TTC549 (cell line): ENCODE data around the gene PTGS1.
A peak's percentile ranks its signal among the peaks of the same experiment; 100 is the strongest.
"Not testable (repeated sequence)": the region's sequence is repeated elsewhere in the genome, so short reads cannot be mapped to it uniquely, and the experiment has no call there.

Experiments
- FAIRE-seq: peaks from 2 replicates; lab custom pipeline; 2012; peaks lifted over from hg19 to GRCh38; lab: Jason Lieb, UNC

Gene PTGS1

DNA sequence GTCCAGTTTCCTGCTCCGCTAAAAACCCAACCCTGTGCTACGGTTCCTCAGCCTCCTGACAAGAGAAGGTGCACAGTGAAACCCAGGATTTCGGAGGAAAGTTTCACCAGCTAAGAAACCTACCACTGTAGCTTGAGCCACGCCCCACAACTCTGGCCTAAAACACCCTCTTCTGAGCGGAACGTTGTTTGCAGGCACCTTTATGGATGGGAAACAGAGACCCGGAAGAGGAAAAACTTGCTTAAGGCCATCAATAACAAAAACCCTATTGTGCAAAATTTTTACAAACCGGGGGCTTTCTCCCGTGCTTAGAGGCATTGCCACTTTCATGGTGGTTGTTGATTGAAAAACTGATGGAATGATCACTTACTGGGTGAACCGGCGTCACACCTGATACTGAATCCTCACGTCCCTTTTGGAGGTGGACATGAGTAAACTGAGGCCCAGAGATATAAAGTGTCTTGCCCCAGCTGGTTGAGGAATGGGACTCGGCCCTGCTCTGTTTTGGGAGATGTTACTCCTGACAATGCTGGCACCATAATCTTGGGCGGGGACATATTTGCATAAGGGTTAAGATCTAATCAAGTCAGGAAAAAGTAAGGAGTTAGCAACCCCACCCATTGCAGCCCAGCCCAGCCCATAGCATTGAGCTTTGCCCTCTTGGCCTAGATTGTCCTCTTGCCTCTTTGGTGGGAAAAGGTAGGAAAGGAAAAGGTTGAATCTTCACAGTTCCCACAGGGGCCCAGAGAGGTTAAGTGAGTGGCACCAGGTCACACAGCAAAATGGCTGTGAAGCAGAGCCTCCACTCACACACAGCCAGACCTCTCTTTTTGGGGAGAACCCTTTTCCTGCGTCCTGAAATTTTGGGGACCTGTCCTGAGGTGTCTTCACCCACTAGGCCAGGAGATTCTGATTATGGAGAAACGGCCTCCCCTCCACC is 23.2 kb upstream of the PTGS1 start:
- no peak for FAIRE-seq

DNA sequence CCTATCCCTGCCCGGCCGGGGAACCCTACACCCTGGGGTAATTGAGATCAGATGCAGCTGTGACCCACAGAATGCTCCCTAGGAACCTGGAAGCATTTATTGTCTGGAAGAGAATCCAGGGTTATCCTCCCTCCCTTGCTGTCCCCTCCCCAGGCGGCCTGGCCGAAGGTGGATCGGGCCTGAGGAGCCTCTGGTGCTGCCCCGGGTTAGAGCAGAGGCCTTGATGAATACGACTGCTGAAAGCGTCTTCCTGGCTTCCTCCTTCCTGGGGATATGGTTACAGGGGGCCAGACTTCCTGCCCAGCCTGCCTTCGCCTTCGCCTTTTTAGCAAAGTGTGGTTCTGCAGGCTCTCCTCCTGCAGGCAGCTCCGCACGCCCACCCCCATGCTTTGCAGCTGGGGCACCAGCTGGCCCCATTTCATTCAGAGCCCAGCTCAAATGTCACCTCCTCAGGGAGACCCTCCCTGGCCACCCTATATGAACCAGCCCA is 22.5 kb upstream of the PTGS1 start:
- FAIRE-seq = no peak

DNA sequence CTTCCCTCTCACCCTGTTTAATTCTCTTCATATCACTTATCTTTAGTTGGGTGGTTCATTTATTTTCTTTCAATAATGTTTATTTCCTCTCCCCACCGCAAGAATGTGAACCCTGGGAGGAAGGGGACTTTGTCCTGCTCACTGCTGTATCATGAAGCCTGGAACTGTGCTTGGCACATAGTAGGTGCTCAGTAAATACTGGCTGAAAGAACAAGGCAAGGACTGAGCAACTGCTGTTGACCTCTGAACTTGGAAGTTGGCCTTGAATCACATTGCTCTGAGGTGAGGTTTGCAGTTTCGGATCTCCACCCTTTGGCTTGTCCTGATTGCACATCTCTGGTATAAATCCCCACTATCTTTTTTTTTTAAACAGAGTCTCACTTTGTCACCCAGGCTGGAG is 22.0 kb upstream of the PTGS1 start:
- no peak for FAIRE-seq

GRCh38 chr9:122349201-122349600 is 21.6 kb upstream of the PTGS1 start:
- no peak for FAIRE-seq

DNA sequence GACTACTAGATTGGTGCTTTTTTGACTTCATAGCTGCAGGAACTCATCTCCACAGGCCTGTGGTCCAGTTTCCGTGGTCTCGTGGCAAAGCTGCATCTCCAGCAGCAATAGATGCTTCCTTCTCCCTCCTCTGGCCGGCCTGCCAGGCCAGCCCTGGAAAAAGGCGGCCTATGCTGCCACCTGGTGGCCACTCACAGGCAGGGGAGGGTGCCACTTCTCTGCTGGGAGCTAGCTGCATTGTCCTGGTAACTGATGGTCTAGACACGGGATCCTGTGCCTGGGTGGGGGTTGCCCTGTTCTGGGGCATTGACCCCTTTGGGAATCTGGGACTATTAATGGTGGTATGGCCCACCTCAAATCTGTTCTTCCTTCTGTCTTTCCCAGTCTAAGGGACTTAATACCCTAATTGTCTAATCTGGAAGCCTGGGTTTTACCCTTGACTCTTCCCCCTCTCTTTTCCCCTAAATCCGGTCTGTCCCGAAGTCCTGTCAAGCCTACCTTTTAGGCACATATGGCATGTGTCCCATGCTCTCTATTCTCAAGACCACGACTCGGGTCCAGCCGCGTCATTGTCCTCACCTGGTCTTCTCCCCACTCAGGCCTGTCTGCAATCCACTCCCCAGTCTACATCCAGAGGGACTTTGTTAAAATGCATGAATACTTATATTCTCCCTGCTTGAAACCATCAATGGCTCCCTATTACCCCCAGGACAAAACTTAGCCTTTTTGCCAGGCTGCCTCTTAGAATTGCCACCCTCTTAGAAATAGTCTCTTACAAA is 20.1 kb upstream of the PTGS1 start:
- peak; percentile 13 for FAIRE-seq

DNA sequence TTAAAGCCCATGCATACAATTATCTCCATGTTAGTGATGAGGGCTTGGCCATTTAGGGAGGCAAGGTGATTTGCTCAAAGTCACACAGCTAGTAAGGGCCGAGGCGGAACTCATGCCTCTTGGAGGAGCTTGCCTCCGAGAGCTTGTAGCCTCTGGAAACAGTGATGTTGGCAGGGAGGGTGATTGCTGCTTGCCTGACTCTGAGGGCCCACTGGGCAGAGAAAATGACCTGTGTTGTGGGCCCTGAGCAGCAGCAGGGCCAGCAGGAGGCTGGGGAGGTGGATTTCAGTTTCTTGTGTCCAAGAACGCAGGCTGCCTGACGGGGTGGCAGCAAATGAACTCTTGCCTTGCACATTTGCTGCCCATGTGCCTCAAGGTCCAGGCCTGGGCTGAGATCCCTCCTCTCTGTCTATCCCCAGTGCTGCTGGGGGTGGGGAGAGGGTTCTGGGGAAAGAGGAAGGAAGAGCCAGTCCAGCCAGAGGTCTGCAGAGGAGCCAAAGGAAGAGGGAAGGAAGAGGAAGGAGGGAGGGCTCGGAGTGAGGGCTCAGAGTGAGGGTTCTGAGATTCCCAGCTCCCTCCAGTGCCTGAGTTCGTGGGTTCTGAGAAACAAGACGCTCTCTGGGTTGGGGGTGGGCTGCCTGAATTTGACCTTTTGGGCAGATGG is 16.2 kb upstream of the PTGS1 start:
- FAIRE-seq = no peak

DNA sequence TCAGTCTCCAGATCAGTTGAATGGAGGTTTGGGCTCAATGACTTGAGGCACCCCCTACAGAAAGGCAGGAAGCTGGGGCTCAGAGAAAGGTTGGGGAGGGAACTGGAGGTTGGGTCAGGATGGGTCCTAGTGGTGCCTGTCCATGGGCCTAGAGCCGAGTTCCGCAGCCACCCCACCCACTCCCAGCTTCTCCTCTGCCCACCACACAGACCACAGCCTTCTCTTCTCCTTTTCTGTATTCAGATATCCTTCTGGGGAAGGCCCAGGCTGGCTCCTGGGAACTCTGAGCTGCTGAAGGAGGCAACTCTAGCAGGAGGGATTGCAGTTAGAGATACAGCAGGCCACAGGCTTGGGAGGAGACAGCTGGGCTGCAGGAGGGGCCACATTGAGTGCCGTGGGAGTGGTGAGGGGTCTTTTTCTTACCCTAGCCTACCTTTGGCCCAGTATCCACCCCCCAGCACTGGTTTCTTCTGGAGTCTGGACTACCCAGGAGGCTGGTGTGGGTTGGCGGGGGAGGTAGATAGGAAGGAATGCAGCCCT is 15.4 kb upstream of the PTGS1 start:
- FAIRE-seq = no peak

- FAIRE-seq = no peak
Measured at GRCh38 chr9:122356627-122357026, 14.2 kb upstream of the PTGS1 start.

- no peak for FAIRE-seq
Measured at GRCh38 chr9:122360891-122361290, 9.9 kb upstream of the PTGS1 start.

DNA sequence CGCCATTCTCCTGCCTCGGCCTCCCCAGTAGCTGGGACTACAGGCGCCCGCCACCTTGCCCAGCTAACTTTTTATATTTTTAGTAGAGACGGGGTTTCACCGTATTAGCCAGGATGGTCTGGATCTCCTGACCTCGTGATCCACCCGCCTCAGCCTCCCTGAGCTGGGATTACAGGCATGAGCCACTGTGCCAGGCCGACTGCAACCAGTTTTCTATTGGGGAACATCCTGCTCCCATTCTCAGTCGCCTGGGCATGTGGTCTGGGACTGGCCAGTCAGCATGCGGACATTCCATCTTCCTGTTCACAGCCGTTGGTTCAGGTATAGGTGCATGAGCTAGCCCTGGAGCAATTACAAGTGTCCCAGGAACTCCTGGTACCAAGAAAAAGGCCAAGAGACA is 7.7 kb upstream of the PTGS1 start:
- FAIRE-seq = not testable (repeated sequence)

- FAIRE-seq = no peak
Measured at GRCh38 chr9:122364117-122364782, 6.6 kb upstream of the PTGS1 start.

GRCh38 chr9:122364783-122365150 is 6.1 kb upstream of the PTGS1 start:
- FAIRE-seq = no peak

GRCh38 chr9:122366074-122366660 is 4.7 kb upstream of the PTGS1 start:
- FAIRE-seq = no peak

GRCh38 chr9:122367065-122367464 is 3.8 kb upstream of the PTGS1 start:
- FAIRE-seq = no peak

DNA sequence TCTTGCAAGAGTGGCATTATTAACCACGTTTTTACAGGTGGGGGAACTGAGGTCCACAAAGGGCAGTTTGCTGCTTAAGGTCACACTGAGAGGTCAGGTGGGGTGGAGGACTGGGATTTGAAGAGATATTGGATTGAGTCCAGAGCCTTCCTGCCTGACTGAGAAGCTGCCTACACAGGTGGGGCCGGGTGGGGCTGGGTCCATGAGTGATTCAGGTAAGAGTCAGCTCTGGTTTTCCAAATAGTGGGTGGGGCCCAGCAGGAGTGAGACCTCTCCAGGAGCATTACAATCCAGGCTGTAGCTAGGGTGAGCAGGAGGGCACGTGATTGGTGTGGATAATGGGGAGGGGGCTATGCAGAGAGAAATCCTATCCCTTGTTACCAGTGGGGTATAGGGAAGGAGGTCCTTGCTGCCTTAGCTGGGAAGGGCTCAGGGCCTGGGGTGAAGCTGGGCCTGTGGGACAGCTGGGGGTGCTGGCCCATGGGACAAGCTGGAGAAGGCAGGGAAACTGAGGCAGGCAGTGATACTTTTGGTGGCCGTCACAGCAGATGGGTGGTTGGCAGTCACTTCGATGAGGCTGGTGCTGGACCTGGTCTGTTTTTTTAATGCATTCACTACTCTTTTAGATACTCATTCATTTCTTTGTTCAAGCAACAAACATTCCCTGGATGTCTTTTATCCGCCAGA is 2.9 kb upstream of the PTGS1 start:
- no peak for FAIRE-seq

GRCh38 chr9:122368642-122369041 is 2.2 kb upstream of the PTGS1 start:
- FAIRE-seq = no peak

GRCh38 chr9:122370303-122370702 is 521 bp upstream of the PTGS1 start:
- FAIRE-seq = no peak

DNA sequence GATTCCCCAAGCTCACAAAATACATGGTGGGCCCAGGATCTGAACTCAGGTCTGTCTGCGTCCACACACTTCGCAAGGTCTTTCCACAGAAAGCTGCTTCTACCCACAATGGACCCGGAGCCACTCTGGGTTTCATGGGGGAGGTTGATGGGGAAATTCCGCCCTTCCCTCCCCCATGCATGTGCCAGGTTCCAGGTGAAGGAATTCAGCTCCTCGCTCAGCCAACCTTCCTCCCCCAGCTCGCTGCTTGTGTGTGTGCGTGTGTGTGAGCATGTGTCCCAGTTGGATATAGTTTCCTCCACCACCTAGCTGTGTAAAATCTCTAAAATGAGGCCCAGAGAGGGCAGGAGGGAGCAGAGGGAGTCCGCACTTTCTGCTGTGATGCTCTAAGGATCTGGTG is 1.0 kb downstream of the PTGS1 start:
- no peak for FAIRE-seq

DNA sequence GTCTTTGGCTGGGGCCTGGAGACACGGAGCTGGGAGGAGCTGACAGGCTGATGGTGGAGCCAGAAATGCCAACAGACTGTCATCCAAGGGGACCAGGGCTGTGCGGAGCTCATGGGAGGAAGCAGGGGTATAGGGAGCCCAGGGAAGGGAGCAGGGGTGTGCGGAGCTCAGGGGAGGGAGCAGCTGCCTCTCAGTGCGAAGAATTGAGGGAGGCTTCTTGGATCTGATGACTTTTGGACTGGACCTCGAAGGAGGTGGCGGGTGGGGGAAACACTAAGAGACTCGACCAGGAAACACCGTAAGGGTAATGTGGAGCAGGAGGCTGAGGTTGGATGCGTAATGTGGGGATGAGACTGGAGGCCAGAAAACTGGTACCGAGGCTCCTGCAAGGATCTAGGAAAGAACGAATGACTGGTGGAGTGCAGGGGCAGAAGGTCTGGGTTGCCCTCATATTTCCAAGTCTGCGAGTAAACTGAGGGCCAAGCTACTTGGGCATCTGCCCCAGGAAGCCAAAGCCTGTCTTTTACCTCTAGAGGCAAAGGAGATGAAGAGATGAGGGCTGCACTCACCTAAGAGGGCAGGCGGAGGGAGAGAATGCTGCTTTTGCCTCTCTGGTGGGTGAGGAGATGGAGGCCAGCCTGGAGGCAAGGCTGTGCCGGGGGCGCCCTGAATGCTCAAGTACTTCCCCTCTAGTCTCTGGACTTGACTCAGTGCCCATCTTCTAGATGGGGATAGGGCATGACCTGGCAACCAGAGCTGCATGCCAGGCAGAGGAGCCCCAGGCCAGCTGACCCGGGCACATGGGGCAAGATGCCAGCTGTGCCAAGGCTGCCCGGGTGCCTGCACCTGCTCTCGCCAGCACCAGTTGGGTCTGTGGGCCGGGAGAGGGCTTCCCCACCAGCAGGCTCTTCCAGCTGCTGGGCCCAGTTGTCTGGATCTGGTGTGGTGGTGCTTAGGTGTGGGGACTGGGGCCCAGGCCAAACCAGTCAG is 2.3 kb downstream of the PTGS1 start:
- FAIRE-seq = no peak
